Naive B cell (primary cell): ENCODE measurements around the gene MAPT. TPM values are rescaled to one million over a fixed set of nuclear protein-coding genes. Genes with fewer than 3 reads are reported as not detected.

Source experiments
- ATAC-seq, 2 donors: fragments of 150-1000 bp; cut with Tn5 transposase; 2 replicates each; pipeline ENCODE4 v1.10.0; 2021; ENCODE audit warnings: low read depth in 2 of 2, mild to moderate bottlenecking in 2 of 2, moderate library complexity in 2 of 2
- DNase-seq: peaks from one replicate; pipeline ENCODE4 v3.0.0; 2022
- H3K27ac Mint-ChIP-seq, 6 donors: one replicate each; pipeline ENCODE4 v1.8.0; 2020 to 2022; ENCODE audit warnings: mild to moderate bottlenecking in 6 of 6, mixed read lengths in 6 of 6, moderate library complexity in 5 of 6, inconsistent platforms in 2 of 6
- H3K27me3 Mint-ChIP-seq, 3 donors: one replicate each; pipeline ENCODE4 v1.8.0; 2021 to 2022; ENCODE audit warnings: mixed read lengths in 3 of 3, mild to moderate bottlenecking in 1 of 3
- H3K36me3 Mint-ChIP-seq, 2 donors: one replicate each; pipeline ENCODE4 v1.8.0; 2020 to 2022; ENCODE audit warnings: mixed read lengths in 2 of 2, inconsistent platforms in 1 of 2, mild to moderate bottlenecking in 1 of 2
- H3K4me1 Mint-ChIP-seq, 3 donors: one replicate each; pipeline ENCODE4 v1.8.0; 2020 to 2022; ENCODE audit warnings: mixed read lengths in 3 of 3, inconsistent platforms in 1 of 3, mild to moderate bottlenecking in 1 of 3, moderate library complexity in 1 of 3
- H3K4me3 Mint-ChIP-seq, 8 donors: one replicate each; pipeline ENCODE4 v1.8.0; 2020 to 2022; ENCODE audit warnings: mild to moderate bottlenecking in 8 of 8, mixed read lengths in 8 of 8, moderate library complexity in 8 of 8, inconsistent platforms in 2 of 8
- H3K9me3 Mint-ChIP-seq, 7 donors: one replicate each; pipeline ENCODE4 v1.8.0; 2020 to 2022; ENCODE audit warnings: mixed read lengths in 7 of 7, mild to moderate bottlenecking in 5 of 7, inconsistent platforms in 2 of 7, moderate library complexity in 1 of 7
- polyA plus RNA-seq, 6 donors: library from polyadenylated mRNA; unstranded; fragments of 300-500 nt; fragmentation: Illumina TruSeq; gene quantifications; one replicate each; pipeline ENCODE4 v1.2.3, GENCODE V29; 2021; ENCODE audit warnings: low read depth in 6 of 6

The MAPT gene
- polyA plus RNA-seq, 6 donors from 2014 or later: 0.10 to 0.29 TPM; not detected in 4

- H3K36me3 Mint-ChIP-seq: no peaks in the 10 kb centered on the region
- no peak for DNase-seq
- H3K27ac Mint-ChIP-seq: peak overlapping the region in 1 of 6 donors; percentile 20
- H3K4me3 Mint-ChIP-seq: peak overlapping the region; percentile 82 to 92 (median 88)
- H3K9me3 Mint-ChIP-seq: peaks cover 0 to 2% (median 0%) of the 10 kb centered on the region in 7 donors
- peaks cover 28 to 60% (median 30%) of the 10 kb centered on the region in 3 donors for H3K27me3 Mint-ChIP-seq
- ATAC-seq: peak; percentile 42
- peaks cover 0 to 20% (median 15%) of the 10 kb centered on the region in 3 donors for H3K4me1 Mint-ChIP-seq
Measured at GRCh38 chr17:45895304-45895968, 1.1 kb downstream of the MAPT start.

GRCh38 chr17:45895969-45896785, 1.8 kb downstream of the MAPT start:
- H3K9me3 Mint-ChIP-seq: peaks cover 0 to 2% (median 0%) of the 10 kb centered on the region in 7 donors
- peaks cover 0 to 20% (median 15%) of the 10 kb centered on the region in 3 donors for H3K4me1 Mint-ChIP-seq
- DNase-seq (no peak), ATAC-seq (no peak)
- H3K4me3 Mint-ChIP-seq: peak overlapping the region; percentile 82 to 92 (median 88)
- peaks cover 30 to 67% (median 36%) of the 10 kb centered on the region in 3 donors for H3K27me3 Mint-ChIP-seq
- no peak overlapping the region for H3K27ac Mint-ChIP-seq
- no peaks in the 10 kb centered on the region for H3K36me3 Mint-ChIP-seq

GRCh38 chr17:45896803-45897693, 2.7 kb downstream of the MAPT start:
- Mint-ChIP-seq H3K27me3 (peaks cover 36 to 69% (median 41%) of the 10 kb centered on the region in 3 donors), H3K4me3 (peak overlapping the region in 6 of 8 donors; percentile 20 to 82 (median 68)), H3K27ac (peak overlapping the region in 1 of 6 donors; percentile 41), H3K4me1 (peaks cover 0 to 20% (median 15%) of the 10 kb centered on the region in 3 donors), H3K9me3 (peaks cover 0 to under 1% (median 0%) of the 10 kb centered on the region in 7 donors), H3K36me3 (no peaks in the 10 kb centered on the region)
- ATAC-seq (no peak), DNase-seq (no peak)

DNA sequence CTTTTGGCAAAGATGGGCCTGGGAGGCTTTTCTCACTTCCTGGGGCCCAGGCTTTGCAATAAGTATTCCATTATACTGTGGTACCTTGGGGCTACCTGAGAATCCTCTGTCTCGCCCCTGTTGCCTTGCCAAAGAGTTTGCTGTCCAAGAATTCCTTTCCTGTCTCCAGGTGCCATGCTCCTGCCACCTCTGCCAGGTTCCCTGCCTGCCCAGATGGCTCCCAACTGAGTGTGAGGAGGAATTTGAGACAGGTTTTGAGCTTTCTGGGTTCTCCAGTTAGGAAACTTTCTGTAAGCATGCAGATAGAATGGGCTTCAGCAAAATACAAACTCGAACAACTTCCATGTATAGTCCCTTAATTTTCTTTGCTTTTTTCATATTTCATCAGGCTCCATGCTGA, 5.8 kb downstream of the MAPT start:
- Mint-ChIP-seq H3K4me1 (peaks cover 0 to 17% (median 6%) of the 10 kb centered on the region in 3 donors), H3K9me3 (no peaks in the 10 kb centered on the region), H3K36me3 (no peaks in the 10 kb centered on the region), H3K27ac (no peak overlapping the region), H3K27me3 (peaks cover 51 to 67% (median 52%) of the 10 kb centered on the region in 3 donors), H3K4me3 (no peak overlapping the region)
- ATAC-seq: no peak
- DNase-seq: no peak

DNA sequence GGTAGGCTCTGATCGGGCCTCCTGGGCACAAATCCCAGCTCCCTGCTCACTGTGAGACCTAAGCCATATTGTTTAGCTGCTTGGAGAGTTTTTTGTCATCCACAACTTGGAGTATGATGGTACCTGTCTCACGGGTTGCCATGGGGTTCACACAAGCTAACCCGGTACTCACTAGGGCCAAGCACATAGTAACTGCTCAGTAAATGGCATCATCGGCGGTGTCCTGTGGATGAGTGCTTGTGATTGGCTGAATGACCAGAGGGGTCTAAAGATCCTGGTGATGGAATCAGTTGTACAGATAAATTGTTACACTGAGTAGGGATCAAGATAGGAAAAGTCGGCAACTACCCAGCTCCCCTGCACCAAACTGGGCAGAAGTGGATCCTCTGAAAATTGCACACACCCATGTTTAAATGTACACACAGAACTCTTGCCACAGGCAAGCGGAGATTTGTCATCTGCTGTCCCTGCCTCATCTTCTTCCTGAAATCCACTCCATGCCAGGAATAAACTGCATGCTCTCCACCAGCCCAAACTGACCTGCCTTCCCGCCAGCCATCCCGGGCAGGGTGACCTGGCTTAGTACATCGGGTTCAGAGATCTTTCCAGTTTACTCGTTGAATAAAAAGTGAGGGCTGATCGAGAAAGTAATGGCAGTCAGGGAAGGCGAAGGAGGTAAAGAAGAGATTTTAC, 6.5 kb downstream of the MAPT start:
- H3K4me3 Mint-ChIP-seq: no peak overlapping the region
- ATAC-seq (no peak), DNase-seq (no peak)
- H3K27me3 Mint-ChIP-seq: peaks cover 52 to 70% (median 59%) of the 10 kb centered on the region in 3 donors
- peaks cover 0 to 12% (median 0%) of the 10 kb centered on the region in 3 donors for H3K4me1 Mint-ChIP-seq
- no peaks in the 10 kb centered on the region for H3K9me3 Mint-ChIP-seq
- no peaks in the 10 kb centered on the region for H3K36me3 Mint-ChIP-seq
- H3K27ac Mint-ChIP-seq: no peak overlapping the region

GRCh38 chr17:45902892-45903346, 8.6 kb downstream of the MAPT start:
- peaks cover under 1 to 6% (median 5%) of the 10 kb centered on the region in 3 donors for H3K4me1 Mint-ChIP-seq
- no peaks in the 10 kb centered on the region for H3K36me3 Mint-ChIP-seq
- DNase-seq: no peak
- no peak overlapping the region for H3K27ac Mint-ChIP-seq
- H3K9me3 Mint-ChIP-seq: no peaks in the 10 kb centered on the region
- H3K27me3 Mint-ChIP-seq: peaks cover 52 to 78% (median 74%) of the 10 kb centered on the region in 3 donors
- no peak for ATAC-seq
- no peak overlapping the region for H3K4me3 Mint-ChIP-seq

DNA sequence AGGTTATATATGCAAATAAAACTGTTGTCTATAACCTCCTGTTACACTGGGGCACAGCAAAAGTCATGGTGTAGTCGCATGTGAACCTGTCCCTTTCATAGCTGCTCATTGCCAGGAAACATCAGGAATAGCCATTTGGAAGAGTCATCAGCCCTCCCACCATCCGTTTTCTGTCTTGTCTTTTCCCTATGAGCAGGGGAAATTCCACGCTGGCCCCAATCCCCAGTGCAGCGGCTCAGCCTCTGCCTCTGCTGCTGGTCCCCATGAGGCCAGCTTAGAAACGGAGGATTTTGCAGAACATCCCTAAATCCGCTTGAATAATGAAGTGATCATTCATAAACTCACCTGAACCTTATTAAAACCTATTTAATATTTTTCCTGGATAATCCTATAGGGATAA, 10.5 kb downstream of the MAPT start:
- Mint-ChIP-seq H3K36me3 (no peaks in the 10 kb centered on the region), H3K27ac (no peak overlapping the region), H3K9me3 (no peaks in the 10 kb centered on the region), H3K27me3 (peaks cover 41 to 70% (median 63%) of the 10 kb centered on the region in 3 donors), H3K4me3 (no peak overlapping the region), H3K4me1 (peaks cover 0 to 6% (median 5%) of the 10 kb centered on the region in 3 donors)
- no peak for DNase-seq
- ATAC-seq: no peak

DNA sequence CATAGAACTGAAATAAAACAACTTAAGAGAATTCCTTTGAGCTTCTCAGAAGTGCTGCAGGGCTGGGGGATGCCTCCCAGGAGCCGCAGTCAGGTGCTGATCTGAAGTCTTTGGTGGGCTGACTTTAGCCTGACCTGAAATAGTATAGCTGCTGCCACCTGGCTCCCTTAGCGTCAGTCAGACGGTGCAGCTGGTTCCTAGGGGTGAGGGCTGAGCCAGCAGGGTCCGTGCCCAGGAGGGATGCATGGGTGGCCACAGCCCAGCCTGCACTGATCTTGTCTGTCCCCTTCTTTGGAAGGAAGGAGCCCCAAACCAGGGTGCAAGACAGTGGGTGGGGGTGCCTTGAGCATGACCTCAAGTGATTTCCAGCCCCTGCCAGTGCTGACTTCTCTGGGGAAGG, 11.5 kb downstream of the MAPT start:
- H3K27ac Mint-ChIP-seq: no peak overlapping the region
- no peaks in the 10 kb centered on the region for H3K36me3 Mint-ChIP-seq
- DNase-seq (no peak), ATAC-seq (no peak)
- H3K9me3 Mint-ChIP-seq: no peaks in the 10 kb centered on the region
- H3K4me1 Mint-ChIP-seq: peaks cover 0 to 6% (median 5%) of the 10 kb centered on the region in 3 donors
- H3K4me3 Mint-ChIP-seq: no peak overlapping the region
- H3K27me3 Mint-ChIP-seq: peaks cover 38 to 65% (median 54%) of the 10 kb centered on the region in 3 donors

- Mint-ChIP-seq H3K27ac (no peak overlapping the region), H3K36me3 (no peaks in the 10 kb centered on the region), H3K27me3 (peaks cover 35 to 65% (median 50%) of the 10 kb centered on the region in 3 donors), H3K4me3 (no peak overlapping the region), H3K9me3 (peaks cover 0 to 4% (median 0%) of the 10 kb centered on the region in 7 donors), H3K4me1 (peaks cover 0 to 6% (median 5%) of the 10 kb centered on the region in 3 donors)
- ATAC-seq: no peak
- DNase-seq: no peak
Measured at GRCh38 chr17:45906237-45906636, 11.9 kb downstream of the MAPT start.

DNA sequence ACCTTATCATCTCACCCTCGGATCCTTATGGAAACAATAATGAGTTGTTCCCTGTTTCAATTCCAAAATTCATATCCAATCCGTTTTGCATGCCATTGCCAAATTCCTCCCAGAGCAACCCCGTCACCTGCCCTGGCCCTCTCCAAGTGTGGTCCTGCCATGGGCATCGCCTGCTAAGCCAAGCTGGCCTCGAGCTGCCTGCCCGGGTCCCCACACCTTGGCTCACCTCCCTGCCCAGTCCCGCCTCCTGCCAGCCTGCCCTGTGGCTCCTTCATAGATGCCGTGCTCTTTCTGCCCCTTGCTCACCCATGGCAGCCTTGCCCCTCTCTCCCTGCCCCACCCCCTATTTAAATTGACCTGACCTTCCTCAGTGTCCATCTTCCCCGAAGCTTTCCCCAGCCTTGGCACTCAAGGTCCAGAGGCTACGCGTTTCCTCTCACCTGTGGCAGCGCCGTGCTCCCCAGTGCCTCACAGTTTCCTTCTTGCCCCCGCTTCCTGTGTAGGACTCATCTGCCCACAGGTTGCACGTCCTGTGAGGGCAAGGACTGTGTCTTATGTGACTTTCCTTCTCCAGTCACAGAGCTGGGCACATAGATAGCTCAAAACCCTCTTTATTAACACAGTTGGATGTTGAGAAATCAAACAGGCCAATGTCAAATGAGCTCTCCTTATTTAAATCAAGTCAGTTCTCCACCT, 12.7 kb downstream of the MAPT start:
- Mint-ChIP-seq H3K4me3 (no peak overlapping the region), H3K27ac (no peak overlapping the region)
- ATAC-seq: no peak

DNA sequence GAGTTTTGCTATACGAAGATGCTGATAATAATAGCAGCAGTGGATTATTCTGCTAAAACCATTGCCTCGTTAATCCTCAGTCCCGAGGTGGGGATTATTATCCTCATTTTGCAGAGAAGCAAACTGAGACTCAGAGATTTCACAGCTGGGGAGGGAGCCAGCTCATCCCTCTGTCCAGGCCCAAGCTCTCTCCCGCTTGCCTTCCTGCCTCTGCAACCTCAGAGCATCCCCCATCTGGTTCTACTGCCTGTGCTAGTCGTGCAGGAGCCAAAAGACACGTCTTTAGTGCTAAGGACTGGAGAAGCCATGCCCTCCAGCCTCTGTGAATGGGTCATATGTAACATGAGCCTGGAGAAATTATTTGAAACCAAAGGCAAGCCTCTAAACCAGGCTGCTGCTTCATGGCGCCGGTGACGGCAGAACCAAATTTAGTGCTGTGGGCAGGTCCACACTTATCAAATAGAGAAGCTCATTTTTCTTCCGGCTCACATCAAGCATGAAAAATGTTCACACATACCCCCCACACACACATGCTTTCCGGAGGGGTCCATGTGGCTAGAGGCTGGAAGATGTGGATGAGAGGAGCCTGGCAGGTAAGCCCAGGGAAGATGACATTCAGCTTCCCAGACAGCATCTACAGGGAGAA, 13.5 kb downstream of the MAPT start:
- Mint-ChIP-seq H3K27me3 (peaks cover 23 to 49% (median 38%) of the 10 kb centered on the region in 3 donors), H3K36me3 (peaks cover 5 to 11% of the 10 kb centered on the region in 2 donors), H3K4me3 (no peak overlapping the region), H3K27ac (no peak overlapping the region), H3K4me1 (peaks cover 0 to 6% (median 5%) of the 10 kb centered on the region in 3 donors), H3K9me3 (peaks cover 4 to 14% (median 7%) of the 10 kb centered on the region in 7 donors)
- DNase-seq (no peak), ATAC-seq (no peak)

More for the DNA sequence above, 12.7 kb downstream of the MAPT start:
- Mint-ChIP-seq H3K27me3 (peaks cover 30 to 57% (median 45%) of the 10 kb centered on the region in 3 donors), H3K9me3 (peaks cover under 1 to 7% (median 2%) of the 10 kb centered on the region in 7 donors), H3K36me3 (peaks cover 2 to 3% of the 10 kb centered on the region in 2 donors), H3K4me1 (peaks cover 0 to 6% (median 5%) of the 10 kb centered on the region in 3 donors)
- no peak for DNase-seq
